Head of caudate nucleus (tissue), 42 donors: ENCODE data around the gene NEK1.

Experiments used
- DNase-seq, 42 donors: peaks; one replicate each; pipeline versions ENCODE4 v3.0.0 to v3.0.0-alpha.2; 2020 to 2021; ENCODE audit warnings: mixed read lengths in 7 of 42
- intact Hi-C: fragments of 100-400 bp; cut with DNase I; formaldehyde crosslinking; loops from one replicate; pipeline ENCODE4 v1.15.0; 2022

NEK1 gene

DNA sequence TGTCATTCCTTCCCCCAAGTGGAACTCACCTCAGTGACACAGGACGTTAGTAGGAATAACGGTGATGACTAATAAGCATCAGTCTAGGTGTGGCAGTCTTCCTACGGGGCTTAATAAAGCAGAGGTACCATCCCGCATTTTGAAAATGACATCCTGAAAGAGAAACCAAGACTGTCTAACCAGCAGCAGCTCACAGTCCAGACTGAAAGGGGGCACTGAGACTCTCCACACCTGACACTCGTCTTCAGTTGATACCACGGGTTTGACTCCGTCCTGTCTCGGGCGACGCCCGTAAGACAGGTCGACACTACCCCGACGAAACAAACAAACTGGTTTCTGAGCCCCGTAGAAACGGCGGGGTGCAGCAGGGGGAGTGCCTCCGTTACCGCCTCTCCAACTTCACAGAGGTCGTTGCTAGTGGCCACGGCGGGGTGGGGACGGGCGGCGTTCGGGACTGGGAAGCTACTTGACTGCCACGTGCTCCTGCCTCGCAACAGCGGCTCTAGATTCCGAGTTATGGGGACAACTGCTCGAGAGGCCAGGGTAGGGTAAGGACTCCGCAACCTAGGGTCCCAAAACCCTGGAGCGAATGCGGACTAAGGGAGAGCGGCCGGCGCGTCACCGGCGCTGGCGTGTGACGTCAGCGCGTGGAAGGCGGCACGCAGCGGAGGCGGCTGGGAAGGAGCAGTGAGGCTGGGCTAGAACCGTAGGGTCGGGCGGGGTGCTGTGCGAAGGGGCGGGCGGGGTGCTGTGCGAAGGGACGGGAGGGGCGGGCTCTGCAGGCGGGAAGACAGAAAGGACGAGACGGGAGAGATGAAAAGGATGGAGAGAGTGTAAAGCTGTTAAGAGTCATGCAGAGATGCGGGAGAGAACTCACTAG is at the start of gene NEK1:
NEK1 (minus strand) TSS at position 593 of the 880 bp plus-strand sequence. CDS start 9,953 bp downstream, outside the sequence.
- peak; percentile 70 to 96 (median 92) for DNase-seq
- intact Hi-C loops: loop anchor here (5.0 to 10.0 kb wide), 3 partner anchors 50 to 473 kb away; partner anchors contain the start of genes AADAT and MFAP3L

- intact Hi-C loops: loop anchor here (5.0 kb wide), 1 partner anchor 49 kb away; the partner anchor contains the start of gene NEK1
- no peak for DNase-seq
These were observed 49.4 kb upstream of the NEK1 start for GRCh38 chr4:169661761-169662160.

- intact Hi-C loops: loop anchor here (5.0 kb wide), 1 partner anchor 49 kb away; the partner anchor contains the start of gene NEK1
- no peak for DNase-seq
These were observed 48.5 kb upstream of the NEK1 start for GRCh38 chr4:169660929-169661328.

- intact Hi-C loops: loop anchor here (5.0 kb wide), 1 partner anchor 48 kb away; the partner anchor contains the start of gene NEK1
- peak in 41 of 42 donors; percentile 26 to 93 (median 69) for DNase-seq
These were observed 47.6 kb upstream of the NEK1 start for GRCh38 chr4:169659716-169660670.

DNA sequence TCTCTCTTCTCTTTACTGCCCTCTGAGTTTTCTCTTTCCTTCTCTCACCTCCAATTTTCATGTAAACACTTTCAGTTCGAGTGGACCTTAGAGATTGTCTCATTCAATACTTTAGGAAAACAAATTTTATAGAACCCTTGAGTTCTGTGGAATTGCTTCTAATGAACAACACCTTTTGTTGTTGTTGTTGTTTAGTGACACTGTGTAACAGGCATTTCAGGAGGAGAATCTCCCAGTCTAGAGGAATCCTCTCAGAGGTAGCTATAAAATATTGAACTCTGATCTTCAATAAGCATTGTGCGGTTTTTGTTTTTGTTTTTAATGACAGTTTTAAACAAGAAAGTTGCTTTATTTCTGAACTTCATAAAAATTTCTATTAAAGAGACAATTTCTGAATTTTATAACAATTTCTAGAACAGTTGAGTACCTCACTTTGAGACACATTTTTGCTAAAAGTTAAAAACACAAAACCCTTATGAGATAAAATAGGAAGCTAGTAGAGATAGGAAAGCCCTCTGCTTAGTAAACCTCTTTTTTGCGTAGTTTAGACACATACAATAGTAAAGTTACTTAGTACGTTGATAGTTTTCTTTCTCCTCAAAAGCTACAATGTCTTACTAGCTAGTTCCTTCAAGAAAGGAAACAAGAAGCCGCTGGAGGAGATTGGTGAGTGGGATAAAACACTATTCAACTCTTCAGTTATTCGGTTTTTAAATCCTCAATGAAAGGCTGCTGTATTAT is 46.8 kb upstream of the NEK1 start:
- no peak for DNase-seq

GRCh38 chr4:169658196-169658595 is 45.8 kb upstream of the NEK1 start:
- DNase-seq: no peak
- intact Hi-C loops: no loop called here

More for the DNA sequence above, 46.8 kb upstream of the NEK1 start:
- intact Hi-C loops: no loop called here

GRCh38 chr4:169657470-169658107 is 45.2 kb upstream of the NEK1 start:
- intact Hi-C loops: no loop called here
- DNase-seq: no peak

DNA sequence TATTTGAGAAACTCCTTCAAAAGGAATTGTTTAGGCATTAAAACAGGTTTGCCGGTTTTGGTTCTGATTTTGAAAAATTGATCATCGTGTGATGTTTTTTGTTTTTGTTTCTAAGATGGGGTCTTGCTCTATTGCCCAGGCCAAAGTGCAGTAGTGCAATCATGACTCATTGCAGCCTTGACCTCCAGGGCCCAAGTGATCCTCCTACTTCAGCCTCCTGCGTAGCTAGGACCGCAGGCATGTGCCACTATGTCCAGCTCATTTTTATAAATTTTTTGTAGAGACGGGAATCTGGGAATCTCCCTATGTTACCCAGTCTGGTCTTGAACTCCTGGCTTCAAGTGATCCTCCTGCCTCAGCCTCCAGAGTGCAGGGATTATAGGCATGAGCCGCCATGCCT is 43.0 kb upstream of the NEK1 start:
- DNase-seq: no peak
- intact Hi-C loops: no loop called here

DNA sequence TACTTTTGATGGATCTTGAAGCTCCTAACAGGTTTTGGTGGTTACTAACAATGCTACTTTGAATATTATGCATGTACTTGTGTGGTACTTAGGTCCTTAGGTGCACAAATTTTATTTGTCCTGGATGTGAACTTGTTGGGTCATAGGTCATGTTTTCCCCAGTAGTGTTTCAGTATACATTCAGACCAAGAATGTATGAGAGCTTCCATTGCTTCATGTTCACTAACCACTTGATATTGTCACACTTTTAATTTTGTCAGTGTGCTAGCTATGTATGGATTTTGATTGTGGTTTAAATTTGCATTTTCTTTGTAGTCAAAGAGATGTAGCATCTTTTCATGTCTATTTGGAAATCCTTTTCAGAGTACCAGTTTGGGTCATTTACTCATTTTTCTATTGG is 40.2 kb upstream of the NEK1 start:
- intact Hi-C loops: no loop called here
- DNase-seq: no peak

- no peak for DNase-seq
- intact Hi-C loops: no loop called here
These were observed 38.0 kb upstream of the NEK1 start for GRCh38 chr4:169650227-169650936.

- no peak for DNase-seq
These were observed 37.3 kb upstream of the NEK1 start for GRCh38 chr4:169649545-169650226.

GRCh38 chr4:169645627-169646026 is 33.2 kb upstream of the NEK1 start:
- no peak for DNase-seq
- intact Hi-C loops: no loop called here

More at GRCh38 chr4:169649545-169650226, 37.3 kb upstream of the NEK1 start:
- intact Hi-C loops: no loop called here

DNA sequence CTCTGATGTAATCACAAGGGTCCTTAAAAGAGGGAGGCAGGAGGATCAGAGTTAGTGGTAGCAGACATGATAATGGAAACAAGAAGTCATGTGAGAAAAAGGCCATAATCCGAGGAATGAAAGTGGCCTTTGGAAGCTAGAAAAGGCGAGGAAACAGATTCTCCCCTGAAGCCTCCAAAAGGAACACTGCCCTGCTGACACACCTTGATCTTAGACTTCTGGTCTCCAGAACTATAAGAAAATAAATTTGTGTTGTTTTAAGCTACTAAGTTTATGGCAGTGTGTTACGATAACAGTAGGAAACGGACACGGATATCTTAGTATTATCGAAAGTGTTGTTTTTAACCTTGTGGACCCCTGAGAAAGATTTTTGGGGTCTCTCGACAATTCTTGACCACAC is 32.4 kb upstream of the NEK1 start:
- no peak for DNase-seq
- intact Hi-C loops: no loop called here

DNA sequence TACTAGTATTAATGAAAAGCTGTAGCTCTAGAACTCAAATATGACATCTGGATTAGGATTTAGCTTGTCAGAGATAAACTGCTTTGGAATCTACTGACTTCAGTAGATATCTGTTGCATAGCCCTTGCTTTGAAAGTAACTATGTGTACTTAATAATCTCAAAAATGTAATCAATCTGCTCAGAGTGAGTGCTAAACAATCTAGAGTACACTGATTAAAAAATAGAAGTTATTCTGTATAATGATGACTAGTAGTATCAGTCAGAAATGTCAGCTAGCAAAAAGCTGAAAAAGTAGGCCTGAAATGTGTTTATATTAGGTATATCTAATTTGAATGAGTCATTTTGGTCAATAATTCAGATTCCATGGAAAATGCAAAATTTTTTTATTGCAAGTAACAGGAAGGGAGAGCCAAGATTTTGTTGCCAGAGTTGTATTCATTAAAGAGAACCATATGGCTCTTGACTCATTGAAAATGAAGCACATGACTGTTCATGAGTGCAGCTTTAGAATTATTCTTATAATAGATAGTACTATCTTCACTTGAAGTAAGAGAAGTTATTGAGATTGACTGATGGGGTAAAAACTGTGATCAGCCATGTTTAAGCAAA is 28.0 kb upstream of the NEK1 start:
- intact Hi-C loops: no loop called here
- no peak for DNase-seq

DNA sequence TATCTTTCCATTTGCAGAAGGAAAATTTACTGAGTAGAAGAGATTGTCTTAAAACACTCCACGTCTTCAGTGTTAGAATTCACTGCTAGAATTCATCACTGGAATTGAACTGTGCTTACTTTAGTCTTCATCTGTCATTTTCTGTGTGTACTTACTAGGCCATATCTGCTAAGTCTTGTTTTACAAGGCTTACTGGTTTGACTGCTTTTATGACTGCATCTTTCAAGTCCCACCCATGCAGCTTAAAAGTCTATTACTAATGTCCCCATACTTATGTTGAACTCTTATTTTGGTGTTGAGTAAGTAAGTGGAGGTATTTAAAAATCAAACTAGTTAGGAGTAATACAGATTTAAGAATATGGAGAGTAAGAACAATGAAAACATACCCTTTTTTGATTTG is 22.6 kb upstream of the NEK1 start:
- intact Hi-C loops: no loop called here
- no peak for DNase-seq

GRCh38 chr4:169632896-169633295 is 20.5 kb upstream of the NEK1 start:
- intact Hi-C loops: no loop called here
- DNase-seq: no peak

DNA sequence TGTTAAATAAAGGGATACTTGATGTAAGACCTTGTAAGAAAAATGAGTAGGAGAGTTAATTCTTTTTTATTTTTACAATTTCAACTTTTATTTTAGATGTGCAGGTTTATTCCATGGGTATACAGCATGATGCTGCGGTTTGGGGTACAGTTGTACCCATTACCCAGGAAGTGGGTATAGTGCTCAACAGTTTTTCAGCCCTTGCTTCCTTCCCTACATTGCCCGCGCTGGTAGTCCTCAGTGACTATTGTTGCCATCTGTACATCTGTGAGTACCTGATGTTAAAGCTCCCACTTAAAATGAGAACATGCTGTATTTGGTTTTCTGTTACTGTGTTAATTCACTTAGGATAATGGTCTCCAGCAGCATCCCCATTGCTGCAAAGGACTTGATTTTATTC is 17.7 kb upstream of the NEK1 start:
- no peak for DNase-seq
- intact Hi-C loops: no loop called here
